Activated T-cell treated with anti-CD3 and anti-CD28 coated beads, Interleukin-2, amount 50 U/mL, for 72 hours (primary cell): ENCODE measurements around the gene RASGRP1. TPM values are rescaled to one million over a fixed set of nuclear protein-coding genes. Genes with fewer than 3 reads are reported as not detected.

Source experiments
- ATAC-seq, 2 donors: fragments of 150-1000 bp; cut with Tn5 transposase; replicated peaks in 1 of 2; 2 replicates each; pipeline ENCODE4 v1.10.0; 2021; ENCODE audit warnings: moderate library complexity in 2 of 2, mild to moderate bottlenecking in 1 of 2
- DNase-seq, 2 donors: peaks; one replicate each; pipeline ENCODE4 v3.0.0; 2021 to 2022; ENCODE audit warnings: mixed read lengths in 1 of 2
- H3K27ac Mint-ChIP-seq: one replicate; pipeline ENCODE4 v1.8.0; 2022; ENCODE audit warnings: mild to moderate bottlenecking, moderate library complexity, mixed read lengths
- H3K27me3 Mint-ChIP-seq: one replicate; pipeline ENCODE4 v1.8.0; 2022; ENCODE audit warnings: low read depth, mixed read lengths
- H3K36me3 Mint-ChIP-seq, 2 donors: one replicate each; pipeline ENCODE4 v1.8.0; 2022; ENCODE audit warnings: mixed read lengths in 2 of 2, mild to moderate bottlenecking in 1 of 2; ENCODE audit not compliant: insufficient read depth in 2 of 2
- H3K4me1 Mint-ChIP-seq: one replicate; pipeline ENCODE4 v1.8.0; 2022; ENCODE audit warnings: low read depth, mixed read lengths
- H3K4me3 Mint-ChIP-seq, 2 donors: one replicate each; pipeline ENCODE4 v1.8.0; 2022; ENCODE audit warnings: mild to moderate bottlenecking in 2 of 2, mixed read lengths in 2 of 2, moderate library complexity in 2 of 2
- H3K9me3 Mint-ChIP-seq, 2 donors: one replicate each; pipeline ENCODE4 v1.8.0; 2022; ENCODE audit warnings: mixed read lengths in 2 of 2
- total RNA-seq, 2 donors: library from RNA; stranded (reverse); gene quantifications; one replicate each; pipeline ENCODE4 v1.2.3, GENCODE V29; 2022

RASGRP1 gene
- total RNA-seq, 2 donors from 2014 or later, result 173 to 183 TPM

- Mint-ChIP-seq H3K9me3 (no peaks in the 10 kb centered on the region), H3K4me3 (peak overlapping the region; percentile 13 to 32), H3K27ac (peak overlapping the region; percentile 95), H3K4me1 (peaks cover 96% of the 10 kb centered on the region), H3K36me3 (peaks cover 36 to 70% of the 10 kb centered on the region in 2 donors), H3K27me3 (no peaks in the 10 kb centered on the region)
- ATAC-seq, result no peak
- DNase-seq, result no peak
Measured at GRCh38 chr15:38545179-38545578, 19.4 kb downstream of the RASGRP1 start.

DNA sequence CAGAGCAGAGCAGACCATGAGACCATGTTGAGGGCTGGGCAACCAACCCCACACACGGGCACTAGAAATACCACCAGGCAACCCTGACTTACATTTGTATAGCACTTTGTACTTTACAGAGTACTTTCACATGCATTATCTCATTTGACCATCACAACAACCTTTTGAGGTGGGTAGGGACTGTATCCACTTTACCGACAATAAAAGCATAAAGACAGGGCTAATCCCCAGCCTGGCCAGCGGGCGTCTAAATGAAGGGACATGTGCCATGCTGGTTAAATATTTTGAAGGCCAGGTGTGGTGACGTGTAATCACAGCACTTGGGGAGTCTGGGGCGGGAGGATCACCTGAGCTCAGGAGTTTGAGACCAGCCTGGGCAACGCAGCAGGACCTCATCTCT, 23.6 kb downstream of the RASGRP1 start:
- Mint-ChIP-seq H3K27me3 (no peaks in the 10 kb centered on the region), H3K4me1 (peaks cover 94% of the 10 kb centered on the region), H3K4me3 (peak overlapping the region; percentile 25 to 31), H3K27ac (peak overlapping the region; percentile 34), H3K9me3 (no peaks in the 10 kb centered on the region), H3K36me3 (peaks cover 20 to 52% of the 10 kb centered on the region in 2 donors)
- ATAC-seq (peak in 1 of 2 donors; percentile 19), DNase-seq (no peak)

DNA sequence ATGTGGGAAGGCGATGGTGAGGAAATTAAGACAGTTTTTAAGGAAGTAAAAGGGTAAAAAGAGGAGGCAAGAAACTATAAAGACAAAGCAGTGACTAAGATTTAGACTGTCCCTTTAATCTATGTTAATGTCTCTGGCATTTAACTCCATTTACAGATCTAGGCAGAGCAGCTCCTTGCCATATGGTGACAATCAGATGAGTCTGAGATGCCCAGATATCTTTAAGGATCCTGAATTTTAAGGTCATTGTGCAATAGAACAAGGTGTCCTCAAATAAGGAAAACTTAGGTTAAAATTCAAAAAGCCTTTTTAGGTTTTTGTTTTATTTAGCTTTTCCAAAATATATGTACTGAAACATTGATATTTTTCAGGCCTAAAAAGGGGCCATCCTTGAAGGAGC, 24.1 kb downstream of the RASGRP1 start:
- Mint-ChIP-seq H3K4me3 (peak overlapping the region; percentile 5 to 35), H3K36me3 (peaks cover 19 to 50% of the 10 kb centered on the region in 2 donors), H3K27me3 (no peaks in the 10 kb centered on the region), H3K9me3 (no peaks in the 10 kb centered on the region), H3K4me1 (peaks cover 94% of the 10 kb centered on the region), H3K27ac (peak overlapping the region; percentile 38)
- no peak for DNase-seq
- no peak for ATAC-seq

- Mint-ChIP-seq H3K4me3 (peak overlapping the region; percentile 29 to 75), H3K4me1 (peaks cover 94% of the 10 kb centered on the region), H3K27ac (peak overlapping the region; percentile 88), H3K36me3 (peaks cover 13 to 44% of the 10 kb centered on the region in 2 donors), H3K27me3 (no peaks in the 10 kb centered on the region), H3K9me3 (no peaks in the 10 kb centered on the region)
- no peak for DNase-seq
- ATAC-seq, result peak; percentile 58 to 66
Measured at GRCh38 chr15:38539008-38539343, 25.6 kb downstream of the RASGRP1 start.

DNA sequence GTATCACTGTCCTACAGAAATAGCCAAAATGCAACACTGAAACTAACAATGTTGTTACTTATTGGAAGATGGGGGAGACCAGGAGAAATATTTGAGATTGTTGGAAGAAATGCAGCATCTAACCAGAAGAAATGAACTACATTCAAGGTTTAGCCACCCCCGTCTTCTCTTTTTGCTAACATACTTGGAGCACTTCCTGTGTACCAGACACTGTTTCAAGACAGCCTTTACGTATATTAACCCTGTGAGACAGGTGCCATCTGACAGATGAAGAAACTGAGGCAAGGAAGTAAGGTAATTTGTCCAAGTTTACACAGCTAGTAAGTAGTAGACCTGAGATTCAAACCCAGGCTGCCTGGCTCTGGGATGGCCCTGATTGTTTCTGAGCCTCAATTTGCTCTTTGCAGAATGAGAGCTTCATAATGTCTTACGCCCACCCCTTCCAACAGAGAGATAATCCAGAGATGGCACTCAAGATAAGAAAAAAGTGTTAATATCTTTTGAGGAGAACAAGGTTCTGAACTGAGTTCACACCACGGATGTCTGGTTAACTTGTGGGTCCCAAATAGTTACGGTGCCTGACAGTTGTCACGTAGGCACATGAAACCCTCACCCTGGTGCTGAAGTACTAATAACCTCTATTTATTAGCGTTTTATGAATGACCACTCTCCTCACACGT, 26.1 kb downstream of the RASGRP1 start:
- ATAC-seq (peak; percentile 22 to 32), DNase-seq (no peak)
- H3K9me3 Mint-ChIP-seq, result no peaks in the 10 kb centered on the region
- H3K36me3 Mint-ChIP-seq, result peaks cover 12 to 40% of the 10 kb centered on the region in 2 donors
- H3K4me3 Mint-ChIP-seq, result peak overlapping the region; percentile 50 to 75
- H3K27me3 Mint-ChIP-seq, result no peaks in the 10 kb centered on the region
- peaks cover 94% of the 10 kb centered on the region for H3K4me1 Mint-ChIP-seq
- peak overlapping the region; percentile 88 for H3K27ac Mint-ChIP-seq

GRCh38 chr15:38536201-38536676, 28.4 kb downstream of the RASGRP1 start:
- ATAC-seq, result no peak
- Mint-ChIP-seq H3K4me3 (peak overlapping the region in 1 of 2 donors; percentile 24), H3K4me1 (peaks cover 98% of the 10 kb centered on the region), H3K36me3 (peaks cover 18 to 38% of the 10 kb centered on the region in 2 donors), H3K27me3 (no peaks in the 10 kb centered on the region), H3K27ac (peak overlapping the region; percentile 49), H3K9me3 (no peaks in the 10 kb centered on the region)
- DNase-seq, result no peak

DNA sequence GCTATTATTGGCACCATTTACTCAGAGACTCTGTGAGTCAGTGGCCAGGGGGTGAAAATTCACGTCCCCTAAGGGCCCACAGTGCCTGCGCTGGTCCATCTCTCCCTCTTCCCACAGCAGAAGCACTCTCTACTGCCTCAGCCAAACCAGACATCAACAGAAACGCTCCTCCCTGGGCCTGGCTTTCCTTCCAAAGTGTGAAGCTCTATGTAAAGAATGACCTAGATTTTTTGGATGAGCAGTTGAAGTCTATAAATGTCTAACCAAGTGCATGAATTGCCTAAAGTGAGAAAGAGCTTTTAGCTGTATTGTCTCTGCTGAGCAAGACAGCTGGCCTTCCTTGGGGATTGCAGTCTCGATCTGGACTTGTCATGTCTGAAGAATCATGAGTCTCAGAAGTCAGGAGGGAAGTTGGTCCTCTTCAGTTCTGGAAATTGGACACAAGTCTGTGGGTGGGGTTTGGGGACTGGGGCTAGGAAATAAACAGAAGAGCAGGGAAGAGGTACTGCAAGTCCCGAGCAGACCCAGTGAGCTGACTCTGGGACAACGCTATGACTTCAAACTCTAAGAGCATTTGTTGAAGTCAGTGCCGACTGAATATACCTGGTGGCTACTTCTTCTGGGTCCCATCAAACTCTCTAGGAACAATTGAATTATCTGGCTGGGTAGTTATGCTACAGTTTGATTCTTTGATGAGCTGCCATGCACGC, 29.0 kb downstream of the RASGRP1 start:
- no peaks in the 10 kb centered on the region for H3K9me3 Mint-ChIP-seq
- H3K4me1 Mint-ChIP-seq, result peaks cover 98% of the 10 kb centered on the region
- no peaks in the 10 kb centered on the region for H3K27me3 Mint-ChIP-seq
- DNase-seq (no peak), ATAC-seq (no peak)
- H3K27ac Mint-ChIP-seq, result peak overlapping the region; percentile 49
- peaks cover 17 to 38% of the 10 kb centered on the region in 2 donors for H3K36me3 Mint-ChIP-seq
- H3K4me3 Mint-ChIP-seq, result peak overlapping the region in 1 of 2 donors; percentile 24

DNA sequence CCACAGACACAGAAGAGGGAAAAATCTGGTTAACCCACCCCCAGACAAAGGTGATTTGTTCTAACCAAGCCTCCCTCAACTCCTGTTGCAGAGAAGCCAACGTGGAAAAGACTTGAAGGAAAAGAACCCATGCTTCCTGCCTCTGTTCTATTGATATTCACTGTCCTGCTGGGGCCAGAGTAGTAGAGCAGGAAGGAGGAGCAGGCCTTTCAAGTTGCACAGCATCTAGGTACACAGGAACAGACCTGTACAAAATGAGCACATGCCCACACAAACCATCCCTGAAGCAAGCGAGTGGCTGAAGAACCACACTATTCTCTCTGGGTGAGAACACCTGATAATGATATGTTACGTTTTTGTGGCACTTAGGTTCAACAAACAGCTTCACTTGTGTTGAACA, 29.9 kb downstream of the RASGRP1 start:
- peaks cover 19 to 47% of the 10 kb centered on the region in 2 donors for H3K36me3 Mint-ChIP-seq
- DNase-seq (no peak), ATAC-seq (no peak)
- no peaks in the 10 kb centered on the region for H3K27me3 Mint-ChIP-seq
- H3K4me1 Mint-ChIP-seq, result peaks cover 98% of the 10 kb centered on the region
- H3K9me3 Mint-ChIP-seq, result peaks cover 0 to 2% of the 10 kb centered on the region in 2 donors
- H3K27ac Mint-ChIP-seq, result peak overlapping the region; percentile 58
- peak overlapping the region in 1 of 2 donors; percentile 19 for H3K4me3 Mint-ChIP-seq

GRCh38 chr15:38533926-38534325, 30.7 kb downstream of the RASGRP1 start:
- H3K27ac Mint-ChIP-seq, result peak overlapping the region; percentile 58

GRCh38 chr15:38533416-38533915, 31.1 kb downstream of the RASGRP1 start:
- H3K9me3 Mint-ChIP-seq, result peaks cover 0 to 9% of the 10 kb centered on the region in 2 donors
- peaks cover 24 to 56% of the 10 kb centered on the region in 2 donors for H3K36me3 Mint-ChIP-seq
- peak overlapping the region in 1 of 2 donors; percentile 5 for H3K4me3 Mint-ChIP-seq
- H3K27ac Mint-ChIP-seq, result peak overlapping the region; percentile 91
- no peak for DNase-seq
- no peaks in the 10 kb centered on the region for H3K27me3 Mint-ChIP-seq
- ATAC-seq, result no peak
- H3K4me1 Mint-ChIP-seq, result peaks cover 98% of the 10 kb centered on the region

More at GRCh38 chr15:38533926-38534325, 30.7 kb downstream of the RASGRP1 start:
- Mint-ChIP-seq H3K4me3 (peak overlapping the region in 1 of 2 donors; percentile 19), H3K36me3 (peaks cover 21 to 52% of the 10 kb centered on the region in 2 donors), H3K27me3 (no peaks in the 10 kb centered on the region), H3K4me1 (peaks cover 98% of the 10 kb centered on the region), H3K9me3 (peaks cover 0 to 6% of the 10 kb centered on the region in 2 donors)
- ATAC-seq, result no peak
- DNase-seq, result no peak

- Mint-ChIP-seq H3K36me3 (peaks cover 28 to 58% of the 10 kb centered on the region in 2 donors), H3K4me3 (peak overlapping the region; percentile 14 to 32), H3K4me1 (peaks cover 98% of the 10 kb centered on the region), H3K9me3 (peaks cover 0 to 9% of the 10 kb centered on the region in 2 donors), H3K27me3 (no peaks in the 10 kb centered on the region), H3K27ac (peak overlapping the region; percentile 91)
- DNase-seq (no peak), ATAC-seq (no peak)
Measured at GRCh38 chr15:38532728-38533127, 31.9 kb downstream of the RASGRP1 start.

- Mint-ChIP-seq H3K27ac (peak overlapping the region; percentile 97), H3K27me3 (no peaks in the 10 kb centered on the region), H3K9me3 (peaks cover 0 to 9% of the 10 kb centered on the region in 2 donors), H3K4me3 (peak overlapping the region in 1 of 2 donors; percentile 29), H3K4me1 (peaks cover 98% of the 10 kb centered on the region), H3K36me3 (peaks cover 30 to 59% of the 10 kb centered on the region in 2 donors)
- DNase-seq, result no peak
- ATAC-seq, result no peak
Measured at GRCh38 chr15:38531509-38531908, 33.1 kb downstream of the RASGRP1 start.

DNA sequence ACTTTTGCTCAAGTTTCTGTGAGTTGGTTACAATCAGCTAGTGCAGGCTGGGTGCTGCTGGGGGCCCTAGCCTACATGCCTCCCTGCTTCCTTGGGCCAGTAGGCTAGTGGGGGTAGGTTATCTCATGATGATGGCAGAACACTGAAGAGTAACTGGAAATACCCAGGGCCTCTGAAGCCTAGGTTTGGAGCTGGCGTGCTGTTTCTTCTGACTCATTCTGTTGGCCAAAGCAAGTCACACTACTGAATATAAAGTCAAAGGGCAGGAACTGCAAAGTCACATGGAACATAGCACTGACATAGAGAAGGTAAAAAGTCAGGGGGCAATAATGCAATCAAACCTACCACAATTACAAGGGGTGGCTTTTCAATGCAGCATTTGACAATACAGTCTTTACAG, 34.5 kb downstream of the RASGRP1 start:
- ATAC-seq (peak; percentile 92 to 93), DNase-seq (peak; percentile 56 to 60)
- Mint-ChIP-seq H3K4me3 (peak overlapping the region; percentile 56 to 62), H3K27ac (peak overlapping the region; percentile 97), H3K27me3 (no peaks in the 10 kb centered on the region), H3K36me3 (peaks cover 29 to 62% of the 10 kb centered on the region in 2 donors), H3K9me3 (peaks cover 0 to 9% of the 10 kb centered on the region in 2 donors), H3K4me1 (peaks cover 98% of the 10 kb centered on the region)
